ENCODE measurements around the gene FXYD1. TPM values are rescaled to one million over a fixed set of nuclear protein-coding genes. Genes with fewer than 3 reads are reported as not detected.

Gene FXYD1
- total RNA-seq, 1 donor from 2014 or later = 0.52 TPM

- Histone ChIP-seq H3K36me3 (ENCODE audit: insufficient read depth, low read length) (peaks cover 18% of the 10 kb centered on the region), H3K79me2 (ENCODE audit: insufficient read depth, low read length) (peaks cover 25% of the 10 kb centered on the region), H3K4me2 (ENCODE audit: low read length) (peak overlapping the region; percentile 98), H4K20me1 (ENCODE audit: insufficient read depth, low read length) (peaks cover 22% of the 10 kb centered on the region), H2AFZ (ENCODE audit: low read depth, low read length) (peak overlapping the region; percentile 89), H3K4me3 (ENCODE audit: insufficient read depth, low read depth, low read length) (peak overlapping the region; percentile 80), H3K4me1 (ENCODE audit: insufficient read depth, low read length) (peaks cover 6% of the 10 kb centered on the region), H3K9me3 (ENCODE audit: insufficient read depth, low read depth, low read length) (no peaks in the 10 kb centered on the region), H3K27me3 (ENCODE audit: insufficient read depth, low read length) (no peaks in the 10 kb centered on the region), H3K27ac (ENCODE audit: low read depth, low read length) (peak overlapping the region; percentile 82), H3K9ac (ENCODE audit: low read length) (peak overlapping the region; percentile 93)
- peak overlapping the region; percentile 87 for H3K27ac Mint-ChIP-seq (ENCODE audit: unreplicated experiment)
- TF ChIP-seq CTCF (IDR thresholded peaks at IDR 0.05; ENCODE audit: insufficient read depth, low read depth, low read length) (no peak), EZH2 (IDR thresholded peaks at IDR 0.05; ENCODE audit: insufficient read depth, low read length) (no peak)
- FAIRE-seq (no peak), DNase-seq (ENCODE audit: low read depth) (no peak)
- H3K27me3 Mint-ChIP-seq (ENCODE audit: low read depth, unreplicated experiment) = peaks cover 20% of the 10 kb centered on the region
- H3K36me3 Mint-ChIP-seq (ENCODE audit: low read depth, unreplicated experiment) = peaks cover 12% of the 10 kb centered on the region
- peaks cover 7% of the 10 kb centered on the region for H3K4me1 Mint-ChIP-seq (ENCODE audit: low read depth, unreplicated experiment)
- peaks cover under 1% of the 10 kb centered on the region for H3K9me3 Mint-ChIP-seq (ENCODE audit: unreplicated experiment)
- H3K4me3 Mint-ChIP-seq (ENCODE audit: unreplicated experiment) = peak overlapping the region; percentile 93
These were observed 16.8 kb downstream of the FXYD1 start for GRCh38 chr19:35155441-35155840.

GRCh38 chr19:35155981-35156672, 17.5 kb downstream of the FXYD1 start:
- Histone ChIP-seq H3K36me3 (ENCODE audit: insufficient read depth, low read length) (peaks cover 24% of the 10 kb centered on the region), H2AFZ (ENCODE audit: low read depth, low read length) (no peak overlapping the region), H3K79me2 (ENCODE audit: insufficient read depth, low read length) (peaks cover 25% of the 10 kb centered on the region), H3K9me3 (ENCODE audit: insufficient read depth, low read depth, low read length) (no peaks in the 10 kb centered on the region), H3K9ac (ENCODE audit: low read length) (peak overlapping the region; percentile 93), H4K20me1 (ENCODE audit: insufficient read depth, low read length) (peaks cover 22% of the 10 kb centered on the region), H3K27me3 (ENCODE audit: insufficient read depth, low read length) (no peaks in the 10 kb centered on the region), H3K4me3 (ENCODE audit: insufficient read depth, low read depth, low read length) (peak overlapping the region; percentile 80), H3K4me2 (ENCODE audit: low read length) (peak overlapping the region; percentile 98), H3K27ac (ENCODE audit: low read depth, low read length) (peak overlapping the region; percentile 82), H3K4me1 (ENCODE audit: insufficient read depth, low read length) (peaks cover 6% of the 10 kb centered on the region)
- no peak overlapping the region for H3K27ac Mint-ChIP-seq (ENCODE audit: unreplicated experiment)
- H3K9me3 Mint-ChIP-seq (ENCODE audit: unreplicated experiment) = peaks cover 2% of the 10 kb centered on the region
- FAIRE-seq = no peak
- H3K27me3 Mint-ChIP-seq (ENCODE audit: low read depth, unreplicated experiment) = peaks cover 15% of the 10 kb centered on the region
- no peak for DNase-seq (ENCODE audit: low read depth)
- peaks cover 7% of the 10 kb centered on the region for H3K4me1 Mint-ChIP-seq (ENCODE audit: low read depth, unreplicated experiment)
- TF ChIP-seq CTCF (IDR thresholded peaks at IDR 0.05; ENCODE audit: insufficient read depth, low read depth, low read length) (no peak), EZH2 (IDR thresholded peaks at IDR 0.05; ENCODE audit: insufficient read depth, low read length) (no peak)
- peaks cover 14% of the 10 kb centered on the region for H3K36me3 Mint-ChIP-seq (ENCODE audit: low read depth, unreplicated experiment)
- peak overlapping the region; percentile 93 for H3K4me3 Mint-ChIP-seq (ENCODE audit: unreplicated experiment)

GRCh38 chr19:35156673-35157014, 18.0 kb downstream of the FXYD1 start:
- Histone ChIP-seq H3K4me2 (ENCODE audit: low read length) (peak overlapping the region; percentile 98), H3K4me3 (ENCODE audit: insufficient read depth, low read depth, low read length) (no peak overlapping the region), H3K36me3 (ENCODE audit: insufficient read depth, low read length) (peaks cover 29% of the 10 kb centered on the region), H3K9me3 (ENCODE audit: insufficient read depth, low read depth, low read length) (no peaks in the 10 kb centered on the region), H3K4me1 (ENCODE audit: insufficient read depth, low read length) (peaks cover 6% of the 10 kb centered on the region), H3K27me3 (ENCODE audit: insufficient read depth, low read length) (no peaks in the 10 kb centered on the region), H3K9ac (ENCODE audit: low read length) (no peak overlapping the region), H3K27ac (ENCODE audit: low read depth, low read length) (no peak overlapping the region), H4K20me1 (ENCODE audit: insufficient read depth, low read length) (peaks cover 22% of the 10 kb centered on the region), H2AFZ (ENCODE audit: low read depth, low read length) (no peak overlapping the region), H3K79me2 (ENCODE audit: insufficient read depth, low read length) (peaks cover 25% of the 10 kb centered on the region)
- FAIRE-seq (no peak), DNase-seq (ENCODE audit: low read depth) (no peak)
- Mint-ChIP-seq H3K36me3 (ENCODE audit: low read depth, unreplicated experiment) (peaks cover 19% of the 10 kb centered on the region), H3K27me3 (ENCODE audit: low read depth, unreplicated experiment) (peaks cover 10% of the 10 kb centered on the region), H3K4me1 (ENCODE audit: low read depth, unreplicated experiment) (peaks cover 7% of the 10 kb centered on the region), H3K4me3 (ENCODE audit: unreplicated experiment) (no peak overlapping the region), H3K9me3 (ENCODE audit: unreplicated experiment) (peaks cover 4% of the 10 kb centered on the region), H3K27ac (ENCODE audit: unreplicated experiment) (no peak overlapping the region)
- no peak for TF ChIP-seq CTCF (IDR thresholded peaks at IDR 0.05; ENCODE audit: insufficient read depth, low read depth, low read length)
- TF ChIP-seq EZH2 (IDR thresholded peaks at IDR 0.05; ENCODE audit: insufficient read depth, low read length) = no peak
